B cell (primary cell): Measurements from ENCODE around the gene EHF. TPM values are rescaled to one million over a fixed set of nuclear protein-coding genes. Genes with fewer than 3 reads are reported as not detected.

ENCODE experiments used
- ATAC-seq: fragments of 200-7000 bp; cut with Tn5 transposase; one replicate; pipeline ENCODE4 v1.10.0; 2021; ENCODE audit warnings: low read depth, mild to moderate bottlenecking, moderate number of reproducible peaks, moderate library complexity
- CTCF ChIA-PET: fragments of 350-600 bp; sonication (Branson Sonifier 250); formaldehyde crosslinking; loops from one replicate; lab custom pipeline; 2021; ENCODE audit warnings: antibody characterized with exemption, inconsistent platforms; lab: Charles Lee
- POLR2A ChIA-PET: fragments of 350-600 bp; sonication (Branson Sonifier 250); formaldehyde crosslinking; loops from one replicate; lab custom pipeline; 2021; ENCODE audit warnings: antibody characterized with exemption; lab: Charles Lee
- DNase-seq: peaks from one replicate; pipeline ENCODE4 v3.0.0; 2013
- H2AFZ ChIP-seq: 2 replicates; pipeline ENCODE4 v1.6.1; 2012; ENCODE audit warnings: mild to moderate bottlenecking, low read depth, low read length; ENCODE audit not compliant: insufficient read depth, poor library complexity, severe bottlenecking
- H3K27ac ChIP-seq, 2 donors: 1 replicate in 1 of 2; 2 replicates in 1 of 2; pipeline ENCODE4 v1.5.1; 2012 to 2013; ENCODE audit warnings: low read length in 2 of 2, mild to moderate bottlenecking in 2 of 2, moderate library complexity in 1 of 2
- H3K27me3 ChIP-seq, 4 experiments: fragments of 200-600 bp in 1 of 4; sonication (generic) in 1 of 4; replicated peaks in 1 of 4; 1 replicate in 2 of 4; 2 replicates in 2 of 4; pipeline versions ENCODE4 v1.6.1 to v1.7.0; 2013 to 2016; ENCODE audit warnings: low read length in 3 of 4, mild to moderate bottlenecking in 2 of 4, mixed read lengths in 1 of 4, moderate library complexity in 1 of 4; ENCODE audit not compliant: insufficient read depth in 4 of 4, control insufficient read depth in 3 of 4; ENCODE audit errors: control extremely low read depth in 1 of 4
- H3K36me3 ChIP-seq, 2 experiments: replicated peaks in 1 of 2; 1 replicate in 1 of 2; 2 replicates in 1 of 2; pipeline versions ENCODE4 v1.6.1 to v1.7.1; 2013; ENCODE audit warnings: low read length in 1 of 2; ENCODE audit not compliant: insufficient read depth in 2 of 2, control insufficient read depth in 1 of 2; ENCODE audit errors: control extremely low read depth in 1 of 2, extremely low read depth in 1 of 2
- H3K4me1 ChIP-seq, 2 donors: fragments of 200-600 bp in 1 of 2; sonication (generic) in 1 of 2; 1 replicate in 1 of 2; 2 replicates in 1 of 2; pipeline versions ENCODE4 v1.5.1 to v1.6.1; 2013 to 2017; ENCODE audit warnings: low read length in 2 of 2; ENCODE audit not compliant: control insufficient read depth in 2 of 2, insufficient read depth in 2 of 2
- H3K4me2 ChIP-seq: replicated peaks from 2 replicates; pipeline ENCODE3; 2012; ENCODE audit warnings: mild to moderate bottlenecking, low read depth, low read length; ENCODE audit not compliant: poor library complexity, severe bottlenecking
- H3K4me3 ChIP-seq, 5 experiments: fragments of 200-600 bp in 1 of 5; sonication (generic) in 1 of 5; 1 replicate in 3 of 5; 2 replicates in 2 of 5; pipeline versions ENCODE4 v1.5.1 to v1.7.0; 2011 to 2016; ENCODE audit warnings: low read length in 4 of 5, mild to moderate bottlenecking in 4 of 5, low read depth in 2 of 5, control low read depth in 1 of 5, moderate library complexity in 1 of 5; ENCODE audit not compliant: insufficient read depth in 1 of 5; ENCODE audit errors: control extremely low read depth in 1 of 5, extremely low read depth in 1 of 5
- H3K79me2 ChIP-seq: fragments of 200-600 bp; sonication (generic); one replicate; pipeline ENCODE4 v1.6.0; 2016; ENCODE audit warnings: low read length; ENCODE audit not compliant: control insufficient read depth, insufficient read depth
- H3K9ac ChIP-seq: fragments of 200-600 bp; sonication (generic); 2 replicates; pipeline ENCODE4 v1.6.1; 2017; ENCODE audit warnings: mild to moderate bottlenecking, low read length, moderate library complexity
- H3K9me3 ChIP-seq, 3 donors: one replicate each; pipeline versions ENCODE4 v1.6.1 to v1.7.1; 2013; ENCODE audit warnings: low read length in 2 of 3; ENCODE audit not compliant: control insufficient read depth in 2 of 3, insufficient read depth in 1 of 3; ENCODE audit errors: control extremely low read depth in 1 of 3
- H4K20me1 ChIP-seq: 2 replicates; pipeline ENCODE4 v1.6.0; 2012; ENCODE audit warnings: mild to moderate bottlenecking, low read length; ENCODE audit not compliant: insufficient read depth, control insufficient read depth, poor library complexity, severe bottlenecking
- H3K27ac Mint-ChIP-seq: one replicate; pipeline ENCODE4 v1.8.0; 2021; ENCODE audit warnings: mixed read lengths
- H3K27me3 Mint-ChIP-seq: one replicate; pipeline ENCODE4 v1.8.0; 2021; ENCODE audit warnings: mixed read lengths
- H3K4me1 Mint-ChIP-seq: one replicate; pipeline ENCODE4 v1.8.0; 2021; ENCODE audit warnings: mixed read lengths
- H3K4me3 Mint-ChIP-seq: one replicate; pipeline ENCODE4 v1.8.0; 2021; ENCODE audit warnings: mixed read lengths
- H3K9me3 Mint-ChIP-seq: one replicate; pipeline ENCODE4 v1.8.0; 2022; ENCODE audit warnings: mixed read lengths; ENCODE audit not compliant: insufficient read depth
- CTCF ChIP-seq: fragments of 200-600 bp; IDR thresholded peaks from one replicate; pipeline ENCODE4 v1.8.0; 2022; ENCODE audit warnings: antibody characterized with exemption, mild to moderate bottlenecking
- EZH2 ChIP-seq: IDR thresholded peaks from 2 replicates; pipeline ENCODE4 v1.6.1; 2012; ENCODE audit warnings: borderline replicate concordance, low read depth, mild to moderate bottlenecking, moderate library complexity, low read length; ENCODE audit not compliant: insufficient read depth, poor library complexity, severe bottlenecking
- WGBS: methylation state at CpG from one replicate; pipeline ENCODE4 v1.1.5; 2013; ENCODE audit warnings: missing lambda C conversion rate; ENCODE audit not compliant: insufficient coverage; 5-methylcytosine and 5-hydroxymethylcytosine counted together
- intact Hi-C: fragments of 100-400 bp; cut with micrococcal nuclease; formaldehyde crosslinking; loops from one replicate; pipeline ENCODE4 v1.10.0; 2022
- polyA plus RNA-seq: library from polyadenylated mRNA; depleted of rRNA; stranded (reverse); fragments of >200 nt; gene quantifications from 2 replicates; pipeline ENCODE4 v1.2.3, GENCODE V29; 2012
- total RNA-seq, 2 donors: library from RNA; stranded (reverse); fragments of 120-200 nt in 1 of 2; gene quantifications; 1 replicate in 1 of 2; 2 replicates in 1 of 2; pipeline versions ENCODE4 v1.2.3 to v1.2.4, GENCODE V29; 2013 to 2022

Gene EHF
- total and polyA plus RNA-seq, 2 donors (not counting 1 experiment from before 2014, with no cell fraction given): not detected

GRCh38 chr11:34637303-34637702 is 16.4 kb downstream of the EHF start:
- Histone ChIP-seq H3K27me3 (no peaks in the 10 kb centered on the region), H3K9me3 (no peaks in the 10 kb centered on the region), H3K4me3 (no peak overlapping the region), H3K36me3 (no peaks in the 10 kb centered on the region), H3K27ac (no peak overlapping the region), H3K79me2 (no peaks in the 10 kb centered on the region), H3K4me2 (no peak overlapping the region), H2AFZ (no peak overlapping the region), H4K20me1 (no peaks in the 10 kb centered on the region), H3K4me1 (peaks cover 9 to 15% of the 10 kb centered on the region in 2 donors), H3K9ac (no peak overlapping the region)
- H3K4me3 Mint-ChIP-seq: no peak overlapping the region
- ATAC-seq (no peak), DNase-seq (no peak)
- H3K27ac Mint-ChIP-seq: no peak overlapping the region
- TF ChIP-seq EZH2: no peak
- no peak for TF ChIP-seq CTCF
- no peaks in the 10 kb centered on the region for H3K9me3 Mint-ChIP-seq
- intact Hi-C loops: no loop called here
- WGBS: 91% methylated on average over 5 of the region's 5 CpGs
- H3K4me1 Mint-ChIP-seq: peaks cover 18% of the 10 kb centered on the region
- ChIA-PET CTCF (no interaction called here), POLR2A (no interaction called here)
- H3K27me3 Mint-ChIP-seq: no peaks in the 10 kb centered on the region

GRCh38 chr11:34638897-34639296 is 18.0 kb downstream of the EHF start:
- H3K79me2 ChIP-seq: no peaks in the 10 kb centered on the region
- H3K4me2 ChIP-seq: no peak overlapping the region
- POLR2A ChIA-PET: no interaction called here
- H3K9me3 ChIP-seq: no peaks in the 10 kb centered on the region
- H3K36me3 ChIP-seq: no peaks in the 10 kb centered on the region
- H3K4me3 ChIP-seq: no peak overlapping the region
- no peak overlapping the region for H2AFZ ChIP-seq
- no peak overlapping the region for H3K4me3 Mint-ChIP-seq
- no peak overlapping the region for H3K27ac Mint-ChIP-seq
- 83% methylated on average over 2 of the region's 3 CpGs for WGBS
- no peak overlapping the region for H3K9ac ChIP-seq
- CTCF ChIA-PET: no interaction called here
- ATAC-seq: no peak
- intact Hi-C loops: no loop called here
- H3K4me1 ChIP-seq: peaks cover 6 to 10% of the 10 kb centered on the region in 2 donors
- no peak overlapping the region for H3K27ac ChIP-seq
- no peaks in the 10 kb centered on the region for H4K20me1 ChIP-seq
- no peaks in the 10 kb centered on the region for H3K9me3 Mint-ChIP-seq
- no peaks in the 10 kb centered on the region for H3K27me3 ChIP-seq
- no peaks in the 10 kb centered on the region for H3K27me3 Mint-ChIP-seq
- DNase-seq: no peak
- peaks cover 8% of the 10 kb centered on the region for H3K4me1 Mint-ChIP-seq
- TF ChIP-seq CTCF: no peak
- no peak for TF ChIP-seq EZH2
